HepG2 (cell line): ENCODE data around the gene ATG16L1. TPM values are rescaled to one million over a fixed set of nuclear protein-coding genes. Genes with fewer than 3 reads are reported as not detected.

Source experiments
- ATAC-seq: fragments of 200-7000 bp; cut with Tn5 transposase; 3 replicates; pipeline ENCODE4 v1.9.1; 2020; ENCODE audit warnings: mild to moderate bottlenecking, moderate library complexity
- BruUV-seq: library from RNA; stranded (reverse); fragments of 400-500 nt; replicated peaks from 2 replicates; lab custom pipeline; 2021; lab: Mats Ljungman, UMichigan
- CTCF ChIA-PET: fragments of 300-600 bp; formaldehyde crosslinking; extraction: SDS; loops from one replicate; lab custom pipeline; 2021; ENCODE audit warnings: low total read pairs, inconsistent platforms, low intra/inter-chr PET ratio; lab: Yijun Ruan, JAX
- POLR2A ChIA-PET: fragments of 350-600 bp; sonication (Branson Sonifier 250); formaldehyde crosslinking; loops from one replicate; lab custom pipeline; 2020; ENCODE audit warnings: antibody characterized with exemption, inconsistent platforms; lab: Yijun Ruan, JAX
- DNase-seq: peaks from one replicate; pipeline ENCODE4 v3.0.0-alpha.2; 2015; ENCODE audit warnings: low spot score
- FAIRE-seq: peaks from 3 replicates; lab custom pipeline; 2011; peaks lifted over from hg19 to GRCh38; lab: Jason Lieb, UNC
- H2AFZ ChIP-seq: one replicate; pipeline ENCODE4 v1.6.1; 2011; ENCODE audit warnings: low read length, inconsistent platforms
- H3K27ac ChIP-seq: fragments of 300-600 bp; 3 replicates; pipeline ENCODE4 v1.8.0; 2011; ENCODE audit warnings: mixed run types, mild to moderate bottlenecking, mixed read lengths, low read length, inconsistent platforms; ENCODE audit not compliant: insufficient read depth; ENCODE audit errors: extremely low read length
- H3K27me3 ChIP-seq, 2 experiments: fragments of 200-600 bp in 1 of 2; 2 replicates in 1 of 2; 3 replicates in 1 of 2; pipeline versions ENCODE4 v1.6.0 to v1.8.0; 2011; ENCODE audit warnings: low read length in 2 of 2, mild to moderate bottlenecking in 2 of 2, moderate library complexity in 2 of 2, inconsistent platforms in 1 of 2; ENCODE audit not compliant: insufficient read depth in 2 of 2, control insufficient read depth in 1 of 2
- H3K36me3 ChIP-seq, 2 experiments: fragments of 200-600 bp in 1 of 2; replicated peaks in 1 of 2; 2 replicates in 1 of 2; 3 replicates in 1 of 2; pipeline versions ENCODE4 v1.5.1 to v1.8.0; 2011; ENCODE audit warnings: low read length in 2 of 2, inconsistent platforms in 1 of 2; ENCODE audit not compliant: insufficient read depth in 2 of 2, control insufficient read depth in 1 of 2
- H3K4me1 ChIP-seq: 2 replicates; pipeline ENCODE4 v1.5.1; 2012; ENCODE audit warnings: low read length, inconsistent platforms; ENCODE audit not compliant: insufficient read depth
- H3K4me2 ChIP-seq: 2 replicates; pipeline ENCODE4 v1.6.0; 2011; ENCODE audit warnings: low read depth, low read length, inconsistent platforms
- H3K4me3 ChIP-seq, 3 experiments: fragments of 200-600 bp in 1 of 3; sonication (generic), shearing (Covaris generic) in 1 of 3; replicated peaks in 1 of 3; 2 replicates each; pipeline ENCODE4 v1.5.1; 2011 to 2016; ENCODE audit warnings: low read length in 3 of 3, inconsistent platforms in 2 of 3, low read depth in 2 of 3, mild to moderate bottlenecking in 2 of 3, control low read depth in 1 of 3, mixed read lengths in 1 of 3; ENCODE audit not compliant: insufficient read depth in 1 of 3
- H3K79me2 ChIP-seq: one replicate; pipeline ENCODE4 v1.6.1; 2011; ENCODE audit warnings: low read length, inconsistent platforms; ENCODE audit not compliant: insufficient read depth
- H3K9ac ChIP-seq: 2 replicates; pipeline ENCODE4 v1.6.0; 2011; ENCODE audit warnings: mild to moderate bottlenecking, low read depth, low read length, inconsistent platforms; ENCODE audit not compliant: insufficient read depth
- H3K9me3 ChIP-seq: 2 replicates; pipeline ENCODE4 v1.5.1; 2012; ENCODE audit warnings: mild to moderate bottlenecking, low read length
- H4K20me1 ChIP-seq: 2 replicates; pipeline ENCODE4 v1.6.0; 2011; ENCODE audit warnings: inconsistent platforms, mild to moderate bottlenecking, low read length, moderate library complexity; ENCODE audit not compliant: insufficient read depth
- AKAP8 ChIP-seq: sonication (generic); formaldehyde crosslinking; IDR thresholded peaks from 2 replicates; pipeline ENCODE4 v1.5.1; 2020; ENCODE audit warnings: mild to moderate bottlenecking, missing genetic modification reagents
- ARNT2 ChIP-seq: sonication (generic); formaldehyde crosslinking; IDR thresholded peaks from 2 replicates; pipeline ENCODE4 v1.8.0; 2022; ENCODE audit warnings: mild to moderate bottlenecking, low read depth, missing genetic modification reagents, moderate library complexity
- CREB1 ChIP-seq, 2 experiments: fragments of 450-650 bp in 1 of 2; IDR thresholded peaks; 2 replicates each; pipeline ENCODE4 v1.6.1; 2016 to 2017; ENCODE audit warnings: control low read depth in 1 of 2, mild to moderate bottlenecking in 1 of 2, missing compliant biosample characterization in 1 of 2, missing genetic modification characterization in 1 of 2
- HDAC1 ChIP-seq: sonication (generic); formaldehyde crosslinking; IDR thresholded peaks from 2 replicates; pipeline ENCODE4 v1.5.1; 2020; ENCODE audit warnings: mild to moderate bottlenecking, missing genetic modification reagents
- NAIF1 ChIP-seq: sonication (generic); formaldehyde crosslinking; IDR thresholded peaks from 2 replicates; pipeline ENCODE4 v1.5.0; 2020; ENCODE audit warnings: mild to moderate bottlenecking, missing genetic modification reagents, borderline replicate concordance
- NR2C2 ChIP-seq: sonication (generic); formaldehyde crosslinking; IDR thresholded peaks from 2 replicates; pipeline ENCODE4 v1.4.0; 2020; ENCODE audit warnings: missing genetic modification reagents, mild to moderate bottlenecking, moderate library complexity, borderline replicate concordance
- ONECUT2 ChIP-seq: sonication (generic); formaldehyde crosslinking; IDR thresholded peaks from 2 replicates; pipeline ENCODE4 v1.4.0; 2020; ENCODE audit warnings: missing genetic modification reagents
- TBL1XR1 ChIP-seq: fragments of 150-350 bp; IDR thresholded peaks from 2 replicates; pipeline ENCODE4 v1.6.1; 2014; ENCODE audit warnings: borderline replicate concordance, low read length; ENCODE audit not compliant: partially characterized antibody
- ZFAT ChIP-seq: sonication (generic); formaldehyde crosslinking; conservative IDR thresholded peaks from 2 replicates; pipeline ENCODE4 v1.8.1; 2023; ENCODE audit warnings: missing genetic modification reagents, inconsistent platforms
- ZNF10 ChIP-seq: sonication (generic); formaldehyde crosslinking; IDR thresholded peaks from 2 replicates; pipeline ENCODE4 v1.4.0; 2020; ENCODE audit warnings: mild to moderate bottlenecking, low read depth, missing genetic modification reagents, borderline replicate concordance
- ZNF256 ChIP-seq: sonication (generic); formaldehyde crosslinking; conservative IDR thresholded peaks from 2 replicates; pipeline ENCODE4 v1.4.0; 2020; ENCODE audit warnings: missing genetic modification reagents
- ZNF263 ChIP-seq: sonication (generic); formaldehyde crosslinking; IDR thresholded peaks from 2 replicates; pipeline ENCODE4 v1.4.0; 2020; ENCODE audit warnings: missing genetic modification reagents
- ZNF343 ChIP-seq: sonication (generic); formaldehyde crosslinking; IDR thresholded peaks from 2 replicates; pipeline ENCODE4 v1.4.0; 2020; ENCODE audit warnings: mild to moderate bottlenecking, missing genetic modification reagents
- WGBS: methylation state at CpG from one replicate; pipeline ENCODE4 v1.1.6; 2017; ENCODE audit warnings: low lambda C conversion rate; 5-methylcytosine and 5-hydroxymethylcytosine counted together
- in situ Hi-C: cut with HindIII; loops from 2 replicates; pipeline ENCODE4 v1.10.0; 2017; ENCODE audit warnings: low pct_unique_long_range_greater_than_20kb; ENCODE audit not compliant: extremely low pct_ligation_motif_present
- intact Hi-C: fragments of 100-400 bp; cut with micrococcal nuclease; formaldehyde crosslinking; loops from one replicate; pipeline ENCODE4 v1.10.0; 2022; ENCODE audit not compliant: unreplicated experiment
- polyA plus RNA-seq, 8 experiments: library from polyadenylated mRNA; depleted of rRNA in 3 of 8; stranded (reverse) in 7 of 8; unstranded in 1 of 8; fragments of >200 nt; fragmentation: Illumina TruSeq in 4 of 8; extraction: Trizol in 4 of 8; gene quantifications; 2 replicates each; pipeline versions ENCODE4 v1.2.1 to v1.2.3, GENCODE V29; 2011 to 2016; ENCODE audit warnings: low read depth in 4 of 8, missing spikeins in 1 of 8, mixed read lengths in 1 of 8; ENCODE audit not compliant: insufficient read depth in 1 of 8
- total RNA-seq, 5 experiments: library from RNA; depleted of rRNA; stranded (reverse); fragments of >200 nt; fragmentation: Illumina TruSeq; extraction: Trizol; gene quantifications; 2 replicates each; pipeline ENCODE4 v1.2.3, GENCODE V29; 2016; ENCODE audit warnings: low read depth in 1 of 5
- TF ChIP-seq, protein P1 (sequence below): sonication (generic); formaldehyde crosslinking; conservative IDR thresholded peaks from 2 replicates; pipeline ENCODE4 v1.4.0; 2020; ENCODE audit warnings: missing genetic modification reagents
- TF ChIP-seq, protein P2 (sequence below): sonication (generic); formaldehyde crosslinking; IDR thresholded peaks from 2 replicates; pipeline ENCODE4 v1.5.1; 2020; ENCODE audit warnings: mild to moderate bottlenecking, missing genetic modification reagents, borderline replicate concordance
- TF ChIP-seq, protein P3 (sequence below): IDR thresholded peaks from 2 replicates; pipeline ENCODE4 v1.6.1; 2016
- TF ChIP-seq, protein P4 (sequence below): sonication (generic); formaldehyde crosslinking; IDR thresholded peaks from 2 replicates; pipeline ENCODE4 v1.4.0; 2020; ENCODE audit warnings: missing genetic modification reagents

ATG16L1 gene
- total and polyA plus RNA-seq, 2 of the 13 experiments (the other 11 are each of a cell fraction or from before 2014, with no cell fraction given) = 26.0 to 51.7 TPM

DNA sequence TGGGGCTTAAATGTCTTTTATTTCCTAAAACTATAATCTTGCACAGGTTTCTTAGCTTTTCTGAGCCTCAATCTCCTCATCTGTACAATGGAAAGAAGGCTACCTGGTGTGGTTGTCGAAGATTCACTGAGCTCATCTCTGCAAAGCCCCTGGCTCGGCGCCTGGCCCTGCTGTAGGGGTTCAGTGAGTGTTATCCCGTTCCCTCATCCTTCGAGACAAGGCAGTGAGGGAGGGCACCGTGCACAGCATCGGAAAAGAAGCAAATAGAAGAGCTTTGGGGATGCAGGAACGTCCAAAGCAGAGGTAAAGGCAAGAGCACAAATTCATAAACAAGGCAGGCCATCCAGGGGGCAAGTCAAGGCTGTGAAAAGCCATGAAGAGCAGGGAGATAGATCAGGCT, 41.2 kb upstream of the ATG16L1 start:
- H2AFZ ChIP-seq = no peak overlapping the region
- H3K27ac ChIP-seq = no peak overlapping the region
- intact Hi-C loops (no loop called here), in situ Hi-C loops (no loop called here)
- no peaks in the 10 kb centered on the region for H3K9me3 ChIP-seq
- peaks cover 0 to 4% of the 10 kb centered on the region in 2 experiments; a peak in 2 of 5 replicates for H3K36me3 ChIP-seq
- ATAC-seq = no peak
- no peak for FAIRE-seq
- no peak overlapping the region for H3K4me2 ChIP-seq
- BruUV-seq = no TSS peak
- no peak for DNase-seq
- peaks cover 0 to 5% of the 10 kb centered on the region in 2 experiments; a peak in 1 of 5 replicates for H3K27me3 ChIP-seq
- H3K79me2 ChIP-seq = no peaks in the 10 kb centered on the region
- no peak overlapping the region for H3K9ac ChIP-seq
- 72% methylated on average over 8 of the region's 8 CpGs for WGBS
- H4K20me1 ChIP-seq = no peaks in the 10 kb centered on the region
- ChIA-PET POLR2A (no interaction called here), CTCF (no interaction called here)
- no peak overlapping the region for H3K4me3 ChIP-seq
- H3K4me1 ChIP-seq = peaks cover 30% of the 10 kb centered on the region
- TF ChIP-seq ZNF256 (no peak), CREB1 (IDR thresholded peaks at IDR 0.05) (no peak), CREB1 (CRISPR knock-in tag; IDR thresholded peaks at IDR 0.05) (no peak), ZNF263 (CRISPR knock-in tag) (no peak), ZNF343 (no peak), AKAP8 (CRISPR knock-in tag) (no peak), HDAC1 (CRISPR knock-in tag) (no peak), ZNF10 (CRISPR knock-in tag) (no peak), NR2C2 (no peak), ONECUT2 (CRISPR knock-in tag) (no peak), ARNT2 (no peak), ZFAT (no peak), TBL1XR1 (no peak), NAIF1 (CRISPR knock-in tag) (no peak)
- TF ChIP-seq, protein P1, sequence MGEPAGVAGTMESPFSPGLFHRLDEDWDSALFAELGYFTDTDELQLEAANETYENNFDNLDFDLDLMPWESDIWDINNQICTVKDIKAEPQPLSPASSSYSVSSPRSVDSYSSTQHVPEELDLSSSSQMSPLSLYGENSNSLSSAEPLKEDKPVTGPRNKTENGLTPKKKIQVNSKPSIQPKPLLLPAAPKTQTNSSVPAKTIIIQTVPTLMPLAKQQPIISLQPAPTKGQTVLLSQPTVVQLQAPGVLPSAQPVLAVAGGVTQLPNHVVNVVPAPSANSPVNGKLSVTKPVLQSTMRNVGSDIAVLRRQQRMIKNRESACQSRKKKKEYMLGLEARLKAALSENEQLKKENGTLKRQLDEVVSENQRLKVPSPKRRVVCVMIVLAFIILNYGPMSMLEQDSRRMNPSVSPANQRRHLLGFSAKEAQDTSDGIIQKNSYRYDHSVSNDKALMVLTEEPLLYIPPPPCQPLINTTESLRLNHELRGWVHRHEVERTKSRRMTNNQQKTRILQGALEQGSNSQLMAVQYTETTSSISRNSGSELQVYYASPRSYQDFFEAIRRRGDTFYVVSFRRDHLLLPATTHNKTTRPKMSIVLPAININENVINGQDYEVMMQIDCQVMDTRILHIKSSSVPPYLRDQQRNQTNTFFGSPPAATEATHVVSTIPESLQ (CRISPR knock-in tag) = no peak
- TF ChIP-seq, protein P2, sequence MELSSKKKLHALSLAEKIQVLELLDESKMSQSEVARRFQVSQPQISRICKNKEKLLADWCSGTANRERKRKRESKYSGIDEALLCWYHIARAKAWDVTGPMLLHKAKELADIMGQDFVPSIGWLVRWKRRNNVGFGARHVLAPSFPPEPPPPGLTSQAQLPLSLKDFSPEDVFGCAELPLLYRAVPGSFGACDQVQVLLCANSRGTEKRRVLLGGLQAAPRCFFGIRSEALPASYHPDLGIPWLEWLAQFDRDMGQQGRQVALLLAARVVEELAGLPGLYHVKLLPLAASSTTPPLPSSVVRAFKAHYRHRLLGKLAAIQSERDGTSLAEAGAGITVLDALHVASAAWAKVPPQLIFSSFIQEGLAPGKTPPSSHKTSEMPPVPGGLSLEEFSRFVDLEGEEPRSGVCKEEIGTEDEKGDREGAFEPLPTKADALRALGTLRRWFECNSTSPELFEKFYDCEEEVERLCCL (CRISPR knock-in tag) = no peak
- TF ChIP-seq, protein P3, sequence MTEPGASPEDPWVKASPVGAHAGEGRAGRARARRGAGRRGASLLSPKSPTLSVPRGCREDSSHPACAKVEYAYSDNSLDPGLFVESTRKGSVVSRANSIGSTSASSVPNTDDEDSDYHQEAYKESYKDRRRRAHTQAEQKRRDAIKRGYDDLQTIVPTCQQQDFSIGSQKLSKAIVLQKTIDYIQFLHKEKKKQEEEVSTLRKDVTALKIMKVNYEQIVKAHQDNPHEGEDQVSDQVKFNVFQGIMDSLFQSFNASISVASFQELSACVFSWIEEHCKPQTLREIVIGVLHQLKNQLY (CRISPR knock-in tag) = no peak
- TF ChIP-seq, protein P4, sequence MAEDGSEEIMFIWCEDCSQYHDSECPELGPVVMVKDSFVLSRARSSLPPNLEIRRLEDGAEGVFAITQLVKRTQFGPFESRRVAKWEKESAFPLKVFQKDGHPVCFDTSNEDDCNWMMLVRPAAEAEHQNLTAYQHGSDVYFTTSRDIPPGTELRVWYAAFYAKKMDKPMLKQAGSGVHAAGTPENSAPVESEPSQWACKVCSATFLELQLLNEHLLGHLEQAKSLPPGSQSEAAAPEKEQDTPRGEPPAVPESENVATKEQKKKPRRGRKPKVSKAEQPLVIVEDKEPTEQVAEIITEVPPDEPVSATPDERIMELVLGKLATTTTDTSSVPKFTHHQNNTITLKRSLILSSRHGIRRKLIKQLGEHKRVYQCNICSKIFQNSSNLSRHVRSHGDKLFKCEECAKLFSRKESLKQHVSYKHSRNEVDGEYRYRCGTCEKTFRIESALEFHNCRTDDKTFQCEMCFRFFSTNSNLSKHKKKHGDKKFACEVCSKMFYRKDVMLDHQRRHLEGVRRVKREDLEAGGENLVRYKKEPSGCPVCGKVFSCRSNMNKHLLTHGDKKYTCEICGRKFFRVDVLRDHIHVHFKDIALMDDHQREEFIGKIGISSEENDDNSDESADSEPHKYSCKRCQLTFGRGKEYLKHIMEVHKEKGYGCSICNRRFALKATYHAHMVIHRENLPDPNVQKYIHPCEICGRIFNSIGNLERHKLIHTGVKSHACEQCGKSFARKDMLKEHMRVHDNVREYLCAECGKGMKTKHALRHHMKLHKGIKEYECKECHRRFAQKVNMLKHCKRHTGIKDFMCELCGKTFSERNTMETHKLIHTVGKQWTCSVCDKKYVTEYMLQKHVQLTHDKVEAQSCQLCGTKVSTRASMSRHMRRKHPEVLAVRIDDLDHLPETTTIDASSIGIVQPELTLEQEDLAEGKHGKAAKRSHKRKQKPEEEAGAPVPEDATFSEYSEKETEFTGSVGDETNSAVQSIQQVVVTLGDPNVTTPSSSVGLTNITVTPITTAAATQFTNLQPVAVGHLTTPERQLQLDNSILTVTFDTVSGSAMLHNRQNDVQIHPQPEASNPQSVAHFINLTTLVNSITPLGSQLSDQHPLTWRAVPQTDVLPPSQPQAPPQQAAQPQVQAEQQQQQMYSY (CRISPR knock-in tag) = no peak
